Heart left ventricle (tissue), 16 donors: Measurements from ENCODE around the gene TULP4. TPM values are rescaled to one million over a fixed set of nuclear protein-coding genes. Genes with fewer than 3 reads are reported as not detected.
"Not testable (repeated sequence)": the region's sequence is repeated elsewhere in the genome, so short reads cannot be mapped to it uniquely, and the experiment has no call there.

Source experiments
- ATAC-seq, 4 donors: fragments of 200-7000 bp; cut with Tn5 transposase; one replicate each; pipeline ENCODE4 v1.9.1; 2020 to 2022; ENCODE audit warnings: moderate library complexity in 4 of 4, mild to moderate bottlenecking in 3 of 4, moderate number of reproducible peaks in 1 of 4
- DNase-seq, 5 donors: peaks; one replicate each; pipeline ENCODE4 v3.0.0-alpha.2; 2020
- H3K27ac ChIP-seq, 12 donors: fragments of 200-600 bp; sonication (generic) in 4 of 12; one replicate each; pipeline versions ENCODE4 v1.5.0 to v1.8.0; 2016 to 2022; ENCODE audit warnings: mild to moderate bottlenecking in 2 of 12
- H3K27me3 ChIP-seq, 9 donors: fragments of 200-600 bp; sonication (generic) in 2 of 9; one replicate each; pipeline versions ENCODE4 v1.5.1 to v1.8.0; 2016 to 2022; ENCODE audit warnings: mild to moderate bottlenecking in 3 of 9
- H3K36me3 ChIP-seq, 9 donors: fragments of 200-600 bp; sonication (generic) in 2 of 9; one replicate each; pipeline versions ENCODE4 v1.5.0 to v1.8.0; 2018 to 2022; ENCODE audit warnings: mild to moderate bottlenecking in 2 of 9
- H3K4me1 ChIP-seq, 12 donors: fragments of 200-600 bp; sonication (generic) in 4 of 12; one replicate each; pipeline versions ENCODE4 v1.5.0 to v1.8.0; 2016 to 2022; ENCODE audit warnings: mild to moderate bottlenecking in 3 of 12
- H3K4me3 ChIP-seq, 12 donors: fragments of 200-600 bp; sonication (generic) in 4 of 12; one replicate each; pipeline versions ENCODE4 v1.5.0 to v1.8.0; 2017 to 2022; ENCODE audit warnings: mild to moderate bottlenecking in 9 of 12, moderate library complexity in 4 of 12
- H3K9me3 ChIP-seq, 12 donors: fragments of 200-600 bp; sonication (generic) in 4 of 12; one replicate each; pipeline versions ENCODE4 v1.5.0 to v1.8.0; 2016 to 2022; ENCODE audit warnings: mild to moderate bottlenecking in 1 of 12
- CTCF ChIP-seq, 12 donors: fragments of 200-600 bp; sonication (generic) in 4 of 12; IDR thresholded peaks; one replicate each; pipeline versions ENCODE4 v1.5.0 to v1.8.0; 2018 to 2022; ENCODE audit warnings: antibody characterized with exemption in 12 of 12, mild to moderate bottlenecking in 5 of 12
- POLR2A ChIP-seq, 2 donors: fragments of 450-650 bp; IDR thresholded peaks; one replicate each; pipeline ENCODE4 v1.6.1; 2017; ENCODE audit warnings: antibody characterized with exemption in 2 of 2, mild to moderate bottlenecking in 2 of 2, moderate library complexity in 2 of 2
- WGBS, 4 donors: extraction: QIAGEN DNeasy Blood & Tissue Kit in 2 of 4; methylation state at CpG; one replicate each; pipeline versions ENCODE4 v1.1.5 to v1.1.7; 2013 to 2018; 5-methylcytosine and 5-hydroxymethylcytosine counted together
- intact Hi-C, 10 donors: fragments of 100-400 bp; cut with DNase I; formaldehyde crosslinking; loops; one replicate each; pipeline versions ENCODE4 v1.11.1 to v1.14.2; 2022
- polyA plus RNA-seq, 2 donors: library from polyadenylated mRNA; stranded (reverse); fragments of 200-250 nt; gene quantifications; one replicate each; pipeline ENCODE4 v1.2.3, GENCODE V29; 2013
- total RNA-seq, 9 donors: library from RNA; depleted of rRNA in 2 of 9; stranded (reverse); fragments of >200 nt in 2 of 9; fragmentation: NEBNext Ultra II Directional in 3 of 9; extraction: Animal tissue kit (Norgen Biotek cat#: 25700) in 3 of 9; gene quantifications; one replicate each; pipeline versions ENCODE4 v1.1.0 to v1.2.4, GENCODE V29; 2016 to 2023
- donor health status: ischemic (EF 13 %, LVEDD 7.1; RV severe dilation, severe dysfunction).
- donor health status: healthy with polysubstance abuse.
- donor health status: DM: no; HTN: yes; CAD: no.
- donor health status: DM: no; HTN: no; CAD: no.
- donor health status: ischemic (EF 25% LVEDD 6.9; RV normal size, moderate dysfunction).
- donor health status: ischemic (EF 25% LVEDD 5.7; RV mildly dilated, moderate dysfunction).
- donor health status: healthy.
- donor health status: DM: yes; HTN: yes; CAD: no.
- donor health status: ischemic (EF 35%, LVEDD 5.7; RV mildly dilated, moderate dysfunction).
- donor health status: nonischemic (EF 11% LVEDD 7.7; RV severe dilation, severe dysfunction).
- donor health status: DM: yes; HTN: yes; CAD: no.
- donor health status: PGD.
- donor health status: ischemic (EF 29% LVEDD 5.4; RV normal size, mild dysfunction).
- donor health status: nonischemic (EF 23%, LVEDD 6.1; RV moderate dilation, normal function).

The TULP4 gene
- total and polyA plus RNA-seq, 11 donors: 9.6 to 134 (median 93.0) TPM

- Histone ChIP-seq H3K9me3 (no peaks in the 10 kb centered on the region), H3K36me3 (no peaks in the 10 kb centered on the region), H3K4me1 (peaks cover 0 to 44% (median 30%) of the 10 kb centered on the region in 12 donors), H3K27me3 (no peaks in the 10 kb centered on the region), H3K27ac (peak overlapping the region in 3 of 12 donors; percentile 20 to 76 (median 35)), H3K4me3 (no peak overlapping the region)
- 90 to 94% (median 93%) methylated on average over 4 of the region's 4 CpGs for WGBS, 4 donors
- ATAC-seq: no peak
- intact Hi-C loops: no loop called here
- TF ChIP-seq POLR2A (IDR thresholded peaks at IDR 0.05): no peak
- no peak for DNase-seq
Observed at GRCh38 chr6:158287047-158287446, 25.2 kb upstream of the TULP4 start.

DNA sequence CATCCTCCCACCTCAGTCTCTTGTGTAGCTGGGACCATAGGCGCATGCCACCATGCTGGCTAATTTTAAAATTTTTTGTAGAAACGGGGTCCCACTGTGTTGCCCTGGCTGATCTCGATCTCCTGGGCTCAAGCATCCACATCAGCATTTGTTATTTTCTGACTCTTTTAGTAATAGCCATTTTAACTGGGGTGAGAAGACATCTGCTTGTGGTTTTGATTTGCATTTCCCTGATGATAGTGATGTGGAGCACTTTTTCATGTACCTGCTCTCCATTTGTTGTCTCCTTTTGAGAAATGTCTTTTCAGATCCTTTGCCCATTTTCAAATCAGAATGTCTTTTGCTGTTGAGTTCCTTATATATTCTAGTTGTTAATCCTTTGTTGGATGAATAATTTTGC is 22.2 kb upstream of the TULP4 start:
- ATAC-seq (no peak), DNase-seq (no peak)
- no peak overlapping the region for H3K4me3 ChIP-seq
- H3K27ac ChIP-seq: peak overlapping the region in 1 of 12 donors; percentile 34
- H3K27me3 ChIP-seq: no peaks in the 10 kb centered on the region
- 77 to 98% (median 96%) methylated on average over 3 of the region's 3 CpGs for WGBS, 4 donors
- peaks cover 0 to 6% (median 0%) of the 10 kb centered on the region in 9 donors for H3K36me3 ChIP-seq
- TF ChIP-seq POLR2A (IDR thresholded peaks at IDR 0.05): no peak
- no peak for TF ChIP-seq CTCF (IDR thresholded peaks at IDR 0.05)
- H3K4me1 ChIP-seq: peaks cover 0 to 23% (median 19%) of the 10 kb centered on the region in 12 donors
- intact Hi-C loops: no loop called here
- H3K9me3 ChIP-seq: no peaks in the 10 kb centered on the region

GRCh38 chr6:158290659-158291058 is 21.6 kb upstream of the TULP4 start:
- H3K4me1 ChIP-seq: peaks cover 0 to 17% (median 13%) of the 10 kb centered on the region in 12 donors
- WGBS, 4 donors: 93 to 97% (median 95%) methylated on average over 3 of the region's 3 CpGs
- peak in 1 of 4 donors; percentile 42 for ATAC-seq
- H3K27me3 ChIP-seq: no peaks in the 10 kb centered on the region
- no peak overlapping the region for H3K4me3 ChIP-seq
- TF ChIP-seq CTCF (IDR thresholded peaks at IDR 0.05): no peak
- TF ChIP-seq POLR2A (IDR thresholded peaks at IDR 0.05): no peak
- DNase-seq: no peak
- H3K36me3 ChIP-seq: peaks cover 0 to 7% (median 0%) of the 10 kb centered on the region in 9 donors
- intact Hi-C loops: no loop called here
- H3K9me3 ChIP-seq: peaks cover 0 to under 1% (median 0%) of the 10 kb centered on the region in 12 donors
- peak overlapping the region in 1 of 12 donors; percentile 40 for H3K27ac ChIP-seq

GRCh38 chr6:158292016-158292415 is 20.2 kb upstream of the TULP4 start:
- Histone ChIP-seq H3K9me3 (peaks cover 0 to 14% (median 4%) of the 10 kb centered on the region in 12 donors), H3K27ac (no peak overlapping the region), H3K36me3 (peaks cover 0 to 7% (median 0%) of the 10 kb centered on the region in 9 donors), H3K4me1 (peaks cover 0 to 4% (median under 1%) of the 10 kb centered on the region in 12 donors), H3K4me3 (no peak overlapping the region), H3K27me3 (no peaks in the 10 kb centered on the region)
- intact Hi-C loops: no loop called here
- ATAC-seq: no peak
- no peak for TF ChIP-seq CTCF (IDR thresholded peaks at IDR 0.05)
- TF ChIP-seq POLR2A (IDR thresholded peaks at IDR 0.05): no peak
- 95 to 100% (median 98%) methylated on average over 3 of the region's 3 CpGs for WGBS, 4 donors
- DNase-seq: no peak

GRCh38 chr6:158293122-158293521 is 19.1 kb upstream of the TULP4 start:
- H3K4me1 ChIP-seq: peaks cover 0 to 3% (median 0%) of the 10 kb centered on the region in 12 donors
- WGBS, 4 donors: 93 to 100% (median 99%) methylated on average over 1 of the region's 1 CpG
- ATAC-seq (no peak), DNase-seq (no peak)
- peaks cover 0 to 7% (median 0%) of the 10 kb centered on the region in 9 donors for H3K36me3 ChIP-seq
- TF ChIP-seq POLR2A (IDR thresholded peaks at IDR 0.05): no peak
- TF ChIP-seq CTCF (IDR thresholded peaks at IDR 0.05): no peak
- H3K4me3 ChIP-seq: no peak overlapping the region
- H3K9me3 ChIP-seq: peaks cover 0 to 24% (median 11%) of the 10 kb centered on the region in 12 donors
- no peak overlapping the region for H3K27ac ChIP-seq
- intact Hi-C loops: no loop called here
- no peaks in the 10 kb centered on the region for H3K27me3 ChIP-seq

- DNase-seq, H3K4me3 ChIP-seq, H3K27me3 ChIP-seq, intact Hi-C loops, ATAC-seq, H3K36me3 ChIP-seq, H3K27ac ChIP-seq: not testable (repeated sequence)
- Histone ChIP-seq H3K9me3 (peaks cover 0 to 24% (median 11%) of the 10 kb centered on the region in 12 donors), H3K4me1 (peaks cover 0 to 14% (median 6%) of the 10 kb centered on the region in 12 donors)
- WGBS, 4 donors: 92 to 98% (median 97%) methylated on average over 11 of the region's 11 CpGs
Observed at GRCh38 chr6:158295976-158296853, 16.1 kb upstream of the TULP4 start.
